GM15510 (cell line): ENCODE data around the gene GPX8.

ENCODE experiments used
- POLR2A ChIP-seq: IDR thresholded peaks from 3 replicates; pipeline ENCODE4 v1.6.1; 2011; ENCODE audit warnings: borderline replicate concordance; ENCODE audit not compliant: insufficient read length; ENCODE audit errors: extremely low read depth

Gene GPX8

GRCh38 chr5:55159763-55160492, at the start of gene GPX8:
TSS of gene GPX8 (plus strand) at chr5:55160171. CDS start at chr5:55160193, 22 bp downstream.
- no peak for TF ChIP-seq POLR2A

GRCh38 chr5:55110217-55110616, 49.8 kb upstream of the GPX8 start:
- no peak for TF ChIP-seq POLR2A

GRCh38 chr5:55113327-55113726, 46.6 kb upstream of the GPX8 start:
- no peak for TF ChIP-seq POLR2A

- TF ChIP-seq POLR2A, result no peak
Measured at GRCh38 chr5:55114061-55114460, 45.9 kb upstream of the GPX8 start.

DNA sequence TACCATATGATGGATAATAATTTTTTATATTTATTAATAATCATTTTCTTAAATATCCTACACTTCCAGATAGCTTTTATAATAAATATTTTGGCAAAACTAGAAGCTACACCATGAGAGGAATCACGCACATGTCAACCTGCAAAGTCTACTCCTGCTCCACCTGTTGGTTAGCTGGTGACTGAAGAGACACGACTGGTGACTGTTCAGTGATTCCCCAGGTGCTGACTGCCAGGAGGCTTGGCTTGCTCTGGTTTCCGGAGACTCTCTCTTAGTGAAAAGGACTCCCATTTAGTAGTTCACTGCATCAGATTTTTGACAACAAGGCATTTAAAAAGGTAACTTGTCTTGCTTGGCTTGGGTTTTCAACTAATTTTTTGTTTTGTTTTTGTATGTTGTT, 36.6 kb upstream of the GPX8 start:
- TF ChIP-seq POLR2A, result no peak

DNA sequence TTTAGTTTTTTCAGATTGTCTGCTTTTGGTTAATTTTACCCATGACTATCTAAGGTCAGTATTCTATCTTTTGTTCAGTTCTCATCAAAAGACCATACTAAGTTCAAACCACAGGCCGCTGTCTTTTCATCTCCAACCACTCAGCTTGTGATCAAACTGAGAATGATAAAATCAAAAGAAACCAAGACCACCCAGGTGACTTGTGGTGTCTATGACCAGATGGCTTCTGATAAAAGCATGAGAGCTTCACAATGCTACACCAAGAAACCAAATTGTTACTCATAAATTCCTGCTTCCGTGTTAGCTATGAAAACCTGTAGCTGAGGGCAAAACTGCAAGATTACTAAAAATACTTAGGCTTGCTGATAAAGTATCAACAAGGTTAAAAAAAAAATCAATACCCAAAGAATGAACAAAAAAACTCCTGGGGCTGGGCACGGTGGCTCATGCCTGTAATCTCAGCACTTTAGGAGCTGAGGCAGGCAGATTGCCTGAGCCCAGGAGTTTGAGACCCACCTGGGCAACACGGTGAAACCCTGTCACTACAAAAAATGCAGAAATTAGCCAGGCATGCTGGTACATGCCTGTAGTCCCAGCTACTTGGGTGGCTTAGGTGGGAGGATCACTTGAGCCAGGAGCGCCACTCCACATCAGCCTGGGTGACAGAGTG, 25.8 kb upstream of the GPX8 start:
- no peak for TF ChIP-seq POLR2A

- TF ChIP-seq POLR2A, result no peak
Measured at GRCh38 chr5:55136521-55136920, 23.4 kb upstream of the GPX8 start.

DNA sequence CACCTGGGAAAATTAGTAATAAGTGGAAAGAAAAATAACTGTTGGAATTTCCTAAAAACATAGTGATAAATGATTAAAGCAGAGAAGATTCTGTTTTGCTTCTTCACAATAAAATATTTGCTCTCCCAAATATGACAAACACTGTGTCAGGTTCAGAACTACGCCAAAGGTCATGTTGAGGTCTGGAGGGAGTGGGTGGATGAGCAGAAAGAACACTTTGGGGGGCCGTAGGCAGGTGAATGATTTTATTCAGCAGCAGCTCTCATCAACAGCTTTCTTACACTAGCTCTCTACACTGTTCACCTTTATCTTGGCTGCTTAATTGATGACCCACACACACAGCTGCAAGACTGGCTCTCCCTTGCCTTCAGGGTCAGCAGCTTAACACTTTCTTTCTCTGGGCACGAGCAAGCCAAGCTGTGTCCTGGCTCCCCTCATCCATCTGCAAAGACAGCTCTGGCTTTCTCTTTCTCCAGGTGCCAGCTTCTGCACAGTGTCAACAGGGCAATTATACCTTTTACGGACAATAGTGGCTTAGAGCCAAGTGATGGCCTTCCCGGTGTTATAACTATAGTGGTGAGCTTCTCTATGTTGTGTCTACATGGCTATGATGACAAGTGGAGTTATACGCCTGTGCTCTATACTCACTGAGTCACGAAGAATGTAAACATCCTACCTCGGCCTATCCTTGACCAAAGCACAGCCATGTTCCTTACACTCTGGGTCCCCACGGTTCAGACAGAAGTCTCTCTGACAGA, 18.9 kb upstream of the GPX8 start:
- TF ChIP-seq POLR2A, result no peak

DNA sequence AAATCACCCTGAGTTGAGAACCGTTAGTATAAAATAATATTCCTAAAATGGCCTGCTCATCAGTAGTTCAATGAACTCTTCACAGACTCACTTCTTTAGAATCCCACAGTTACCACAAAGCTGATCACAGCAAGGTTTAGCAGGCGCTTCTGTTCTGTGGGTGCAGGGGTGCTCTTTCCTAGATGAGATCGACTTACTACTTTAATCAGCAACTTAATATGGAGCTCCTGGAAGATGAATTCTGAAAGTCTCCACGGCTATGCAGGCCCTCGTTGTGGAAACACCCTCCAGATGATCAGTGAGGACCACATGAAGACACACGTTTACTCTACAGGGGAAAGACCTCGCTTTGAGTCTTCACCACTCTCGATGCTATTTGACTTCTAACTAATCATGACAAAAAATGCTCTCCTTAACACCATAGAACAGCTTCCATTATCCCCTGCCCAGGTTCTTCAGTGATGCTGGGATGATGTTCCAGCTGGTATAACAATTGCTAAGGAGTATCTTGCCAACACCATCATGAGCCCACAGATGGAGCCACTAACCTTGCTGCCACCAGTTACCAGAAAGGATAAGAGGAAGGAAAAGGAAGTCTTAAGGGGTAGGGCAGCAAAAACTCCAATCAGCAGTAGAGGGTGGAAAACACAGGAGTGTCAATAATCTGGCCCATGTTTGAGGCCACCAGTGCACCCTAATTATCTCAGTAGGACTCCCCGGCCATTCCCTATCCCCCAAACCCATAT, 17.9 kb upstream of the GPX8 start:
- no peak for TF ChIP-seq POLR2A

GRCh38 chr5:55143624-55144023, 16.3 kb upstream of the GPX8 start:
- TF ChIP-seq POLR2A, result no peak

DNA sequence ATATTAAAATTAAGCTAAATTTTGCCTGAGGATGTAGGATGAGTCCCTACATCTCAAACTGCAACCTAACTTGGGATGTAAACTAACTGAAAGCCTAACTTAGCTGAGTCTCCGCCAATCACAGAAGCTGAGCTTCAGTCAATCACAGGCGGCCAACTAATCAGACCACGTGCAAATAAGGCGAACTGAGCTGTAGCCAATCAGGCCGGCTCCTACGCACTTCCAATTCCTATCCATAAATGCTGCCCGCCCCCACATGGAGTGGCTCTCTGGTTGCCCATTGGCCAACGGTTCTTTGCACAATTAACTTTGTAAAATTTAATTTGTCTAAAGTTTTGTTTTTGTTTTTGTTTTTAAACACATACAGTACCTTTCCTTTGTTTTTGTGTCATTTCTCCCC, 13.9 kb upstream of the GPX8 start:
- no peak for TF ChIP-seq POLR2A

DNA sequence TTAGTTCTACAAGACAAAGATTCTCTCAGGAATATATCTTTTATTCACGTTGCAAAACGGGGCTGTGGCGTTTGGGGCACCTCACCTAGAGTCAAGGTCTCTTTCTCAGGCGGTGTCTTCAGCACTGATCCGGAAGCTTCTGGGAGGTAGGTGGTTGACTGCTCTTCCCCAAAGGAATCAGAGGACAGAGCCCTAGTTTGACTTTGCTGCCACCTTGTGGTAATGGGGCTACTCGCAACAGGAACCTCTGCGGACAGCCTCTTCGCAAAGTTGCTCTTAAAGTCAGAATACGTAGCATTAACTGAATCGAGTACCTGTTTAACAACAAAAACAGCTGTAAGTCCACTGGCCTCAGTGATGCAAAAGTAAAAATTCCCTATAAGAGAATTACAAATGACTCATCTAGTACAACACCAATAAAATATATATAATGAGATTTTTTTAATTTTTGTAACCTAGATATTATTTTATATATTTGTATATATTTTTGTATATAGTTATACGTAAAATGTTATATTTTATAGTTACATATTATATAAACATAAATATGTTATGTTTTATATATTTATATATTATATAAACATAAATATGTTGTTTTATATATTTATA, 13.3 kb upstream of the GPX8 start:
- no peak for TF ChIP-seq POLR2A

- TF ChIP-seq POLR2A, result no peak
Measured at GRCh38 chr5:55149308-55149795, 10.6 kb upstream of the GPX8 start.
